VCaP (cell line): ENCODE data around the gene ZNF518A.

Experiments
- H3K27ac ChIP-seq: fragments of 450-650 bp; 2 replicates; pipeline ENCODE4 v1.5.1; 2017
- CTCF ChIP-seq: fragments of 450-650 bp; conservative IDR thresholded peaks from 2 replicates; pipeline ENCODE4 v1.5.1; 2017; ENCODE audit warnings: mild to moderate bottlenecking, moderate library complexity

The ZNF518A gene

GRCh38 chr10:96211764-96212163, 81.7 kb downstream of the ZNF518A start:
- H3K27ac ChIP-seq = no peak overlapping the region
- no peak for TF ChIP-seq CTCF

GRCh38 chr10:96212911-96213310, 82.8 kb downstream of the ZNF518A start:
- no peak overlapping the region for H3K27ac ChIP-seq
- no peak for TF ChIP-seq CTCF
